Endothelial cell of umbilical vein (primary cell): ENCODE data around the gene SSX2IP. TPM values are rescaled to one million over a fixed set of nuclear protein-coding genes. Genes with fewer than 3 reads are reported as not detected.

Experiments
- BruUV-seq: library from RNA; stranded (reverse); fragments of 400-500 nt; replicated peaks from 2 replicates; lab custom pipeline; 2021; lab: Mats Ljungman, UMichigan
- CTCF ChIA-PET: fragments of 300-600, 350-600 bp; sonication (Branson Sonifier 250); formaldehyde crosslinking; loops from one replicate; lab custom pipeline; 2021; ENCODE audit warnings: antibody characterized with exemption, inconsistent platforms; lab: Charles Lee
- POLR2A ChIA-PET: fragments of 300-600, 350-600 bp; sonication (Branson Sonifier 250); formaldehyde crosslinking; loops from one replicate; lab custom pipeline; 2021; ENCODE audit warnings: antibody characterized with exemption, inconsistent platforms; lab: Charles Lee
- DNase-seq: peaks from one replicate; pipeline ENCODE4 v3.0.0-alpha.2; 2011; ENCODE audit warnings: low read depth, low spot score
- FAIRE-seq: peaks from 2 replicates; lab custom pipeline; 2011; peaks lifted over from hg19 to GRCh38; lab: Jason Lieb, UNC
- H2AFZ ChIP-seq: 2 replicates; pipeline ENCODE4 v1.6.0; 2012; ENCODE audit warnings: low read depth, low read length, control low read depth, inconsistent platforms
- H3K27ac ChIP-seq: 2 replicates; pipeline ENCODE4 v1.5.1; 2011; ENCODE audit warnings: low read depth, mild to moderate bottlenecking, control low read depth, low read length, moderate library complexity; ENCODE audit not compliant: insufficient read depth
- H3K27me3 ChIP-seq, 2 experiments: 2 replicates each; pipeline versions ENCODE4 v1.6.0 to v1.6.1; 2011; ENCODE audit warnings: low read length in 2 of 2, mixed read lengths in 1 of 2; ENCODE audit not compliant: control insufficient read depth in 2 of 2, insufficient read depth in 2 of 2
- H3K36me3 ChIP-seq, 2 experiments: 2 replicates in 1 of 2; 3 replicates in 1 of 2; pipeline ENCODE4 v1.5.1; 2011; ENCODE audit warnings: low read length in 2 of 2, mild to moderate bottlenecking in 1 of 2, moderate library complexity in 1 of 2; ENCODE audit not compliant: control insufficient read depth in 2 of 2, insufficient read depth in 2 of 2; ENCODE audit errors: extremely low read depth in 1 of 2
- H3K4me1 ChIP-seq: 3 replicates; pipeline ENCODE4 v1.5.1; 2011; ENCODE audit warnings: mild to moderate bottlenecking, low read length; ENCODE audit not compliant: control insufficient read depth, insufficient read depth; ENCODE audit errors: extremely low read depth
- H3K4me2 ChIP-seq: 2 replicates; pipeline ENCODE4 v1.6.1; 2011; ENCODE audit warnings: low read length, control low read depth, mixed read lengths; ENCODE audit not compliant: insufficient read depth
- H3K4me3 ChIP-seq, 3 experiments: fragments of 200-600 bp in 1 of 3; sonication (generic), shearing (Covaris generic) in 1 of 3; replicated peaks in 1 of 3; 2 replicates each; pipeline ENCODE4 v1.5.1; 2011 to 2016; ENCODE audit warnings: control low read depth in 3 of 3, low read length in 3 of 3, mild to moderate bottlenecking in 2 of 3, inconsistent platforms in 1 of 3, low read depth in 1 of 3, moderate library complexity in 1 of 3; ENCODE audit not compliant: insufficient read depth in 1 of 3
- H3K79me2 ChIP-seq: 2 replicates; pipeline ENCODE4 v1.6.0; 2012; ENCODE audit warnings: low read length, inconsistent platforms; ENCODE audit not compliant: control insufficient read depth, insufficient read depth
- H3K9ac ChIP-seq: replicated peaks from 2 replicates; pipeline ENCODE3; 2011; ENCODE audit warnings: low read length, control low read depth; ENCODE audit not compliant: insufficient read depth; ENCODE audit errors: extremely low read depth
- H3K9me1 ChIP-seq: replicated peaks from 3 replicates; pipeline ENCODE4 v1.6.0; 2011; ENCODE audit warnings: mild to moderate bottlenecking, low read length; ENCODE audit not compliant: control insufficient read depth, insufficient read depth; ENCODE audit errors: extremely low read depth
- H3K9me3 ChIP-seq: replicated peaks from 2 replicates; pipeline ENCODE4 v1.5.1; 2012; ENCODE audit warnings: low read length, inconsistent platforms; ENCODE audit not compliant: control insufficient read depth, insufficient read depth
- H4K20me1 ChIP-seq: replicated peaks from 2 replicates; pipeline ENCODE3; 2011; ENCODE audit warnings: mild to moderate bottlenecking, low read length; ENCODE audit not compliant: control insufficient read depth, insufficient read depth; ENCODE audit errors: extremely low read depth
- EZH2 ChIP-seq: IDR thresholded peaks from 2 replicates; pipeline ENCODE4 v1.6.1; 2012; ENCODE audit warnings: borderline replicate concordance, low read depth, mild to moderate bottlenecking, moderate library complexity, low read length, inconsistent platforms; ENCODE audit not compliant: severe bottlenecking
- FOS ChIP-seq: IDR thresholded peaks from 2 replicates; pipeline ENCODE4 v1.6.1; 2011; ENCODE audit warnings: mild to moderate bottlenecking, low read length, moderate library complexity, borderline replicate concordance; ENCODE audit not compliant: insufficient read depth
- GATA2 ChIP-seq: IDR thresholded peaks from 2 replicates; pipeline ENCODE4 v1.7.0; 2011; ENCODE audit warnings: low read depth, mild to moderate bottlenecking, moderate library complexity, mixed read lengths, low read length; ENCODE audit not compliant: insufficient read length, insufficient read depth
- JUN ChIP-seq: IDR thresholded peaks from 2 replicates; pipeline ENCODE4 v1.6.1; 2011; ENCODE audit warnings: borderline replicate concordance, low read depth; ENCODE audit not compliant: insufficient read length, insufficient read depth
- MAX ChIP-seq: IDR thresholded peaks from 2 replicates; pipeline ENCODE4 v1.6.1; 2011; ENCODE audit not compliant: insufficient read depth, insufficient read length
- MYC ChIP-seq: IDR thresholded peaks from one replicate; pipeline ENCODE4 v1.6.1; 2011; ENCODE audit warnings: mild to moderate bottlenecking, low read depth, low read length
- POLR2A ChIP-seq: IDR thresholded peaks from 2 replicates; pipeline ENCODE4 v1.6.1; 2012; ENCODE audit warnings: low read depth, mild to moderate bottlenecking, control low read depth, low read length
- POLR2AphosphoS5 ChIP-seq: IDR thresholded peaks from 2 replicates; pipeline ENCODE4 v1.6.1; 2012; ENCODE audit warnings: low read depth, mild to moderate bottlenecking, control low read depth, low read length, moderate library complexity; ENCODE audit not compliant: insufficient read depth
- dilution Hi-C: fragments of 300-500 bp; cut with MboI; formaldehyde crosslinking; loops from one replicate; pipeline ENCODE4 v1.15.0; 2019; ENCODE audit warnings: low sequenced_read_pairs; ENCODE audit not compliant: extremely low pct_ligation_motif_present
- intact Hi-C: fragments of 100-400 bp; cut with micrococcal nuclease; formaldehyde crosslinking; loops from one replicate; pipeline ENCODE4 v1.10.0; 2022
- polyA plus RNA-seq, 4 experiments: library from polyadenylated mRNA; depleted of rRNA in 3 of 4; stranded (reverse) in 3 of 4; unstranded in 1 of 4; fragments of >200 nt; gene quantifications; 2 replicates each; pipeline versions ENCODE4 v1.2.1 to v1.2.3, GENCODE V29; 2011 to 2012; ENCODE audit warnings: missing spikeins in 1 of 4
- total RNA-seq: library from RNA; stranded (reverse); gene quantifications from 2 replicates; pipeline ENCODE4 v1.2.3, GENCODE V29; 2021
- TF ChIP-seq, protein P1 (sequence below), 2 donors: IDR thresholded peaks; 1 replicate in 1 of 2; 2 replicates in 1 of 2; pipeline ENCODE4 v1.5.1; 2011; ENCODE audit warnings: low read length in 2 of 2, mild to moderate bottlenecking in 2 of 2, moderate library complexity in 2 of 2, control low read depth in 1 of 2, inconsistent platforms in 1 of 2, low read depth in 1 of 2; ENCODE audit not compliant: insufficient read depth in 1 of 2; ENCODE audit errors: extremely low read depth in 1 of 2

SSX2IP gene
- total and polyA plus RNA-seq, 2 donors (not counting 3 experiments of a cell fraction or from before 2014, with no cell fraction given), result 0.77 to 8.4 TPM

DNA sequence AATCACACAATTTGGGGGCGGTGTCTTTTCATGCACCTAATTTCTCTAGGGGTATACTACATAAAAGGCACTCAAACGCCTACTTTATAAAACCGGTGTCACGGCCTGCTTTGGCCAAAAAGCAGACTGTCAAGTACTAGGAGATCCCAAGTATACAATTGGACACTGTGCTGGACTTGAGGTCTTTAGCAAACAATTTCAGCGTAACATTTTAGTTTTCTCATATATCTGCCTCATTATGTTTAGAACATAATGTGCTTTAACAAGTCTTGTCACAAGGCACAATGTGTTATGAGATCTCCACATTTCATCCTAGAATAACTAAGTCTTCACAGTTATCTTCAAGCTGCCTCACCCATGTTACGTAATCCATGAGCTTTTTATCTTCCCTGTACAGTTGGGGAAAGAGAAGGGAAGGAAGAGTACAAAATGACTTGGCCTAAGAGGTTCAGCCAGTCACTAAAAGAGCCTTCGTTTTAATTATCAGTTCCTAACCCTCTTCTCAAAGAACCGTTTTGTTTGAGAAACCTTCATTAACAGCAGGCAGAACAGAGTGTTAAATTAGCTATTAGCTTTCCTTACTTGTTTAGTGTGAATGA, 1.7 kb downstream of the SSX2IP start:
- Histone ChIP-seq H4K20me1 (no peaks in the 10 kb centered on the region), H3K79me2 (no peaks in the 10 kb centered on the region), H3K9me3 (no peaks in the 10 kb centered on the region), H3K36me3 (no peaks in the 10 kb centered on the region), H3K27me3 (no peaks in the 10 kb centered on the region), H3K9ac (no peak overlapping the region), H3K4me2 (no peak overlapping the region), H3K9me1 (no peaks in the 10 kb centered on the region), H3K4me3 (no peak overlapping the region), H3K4me1 (peaks cover 9% of the 10 kb centered on the region), H2AFZ (no peak overlapping the region), H3K27ac (no peak overlapping the region)
- BruUV-seq, result TSS peak; percentile 22
- intact Hi-C loops (no loop called here), dilution Hi-C loops (no loop called here)
- FAIRE-seq (no peak), DNase-seq (no peak)
- no peak for TF ChIP-seq FOS
- TF ChIP-seq, protein P1, sequence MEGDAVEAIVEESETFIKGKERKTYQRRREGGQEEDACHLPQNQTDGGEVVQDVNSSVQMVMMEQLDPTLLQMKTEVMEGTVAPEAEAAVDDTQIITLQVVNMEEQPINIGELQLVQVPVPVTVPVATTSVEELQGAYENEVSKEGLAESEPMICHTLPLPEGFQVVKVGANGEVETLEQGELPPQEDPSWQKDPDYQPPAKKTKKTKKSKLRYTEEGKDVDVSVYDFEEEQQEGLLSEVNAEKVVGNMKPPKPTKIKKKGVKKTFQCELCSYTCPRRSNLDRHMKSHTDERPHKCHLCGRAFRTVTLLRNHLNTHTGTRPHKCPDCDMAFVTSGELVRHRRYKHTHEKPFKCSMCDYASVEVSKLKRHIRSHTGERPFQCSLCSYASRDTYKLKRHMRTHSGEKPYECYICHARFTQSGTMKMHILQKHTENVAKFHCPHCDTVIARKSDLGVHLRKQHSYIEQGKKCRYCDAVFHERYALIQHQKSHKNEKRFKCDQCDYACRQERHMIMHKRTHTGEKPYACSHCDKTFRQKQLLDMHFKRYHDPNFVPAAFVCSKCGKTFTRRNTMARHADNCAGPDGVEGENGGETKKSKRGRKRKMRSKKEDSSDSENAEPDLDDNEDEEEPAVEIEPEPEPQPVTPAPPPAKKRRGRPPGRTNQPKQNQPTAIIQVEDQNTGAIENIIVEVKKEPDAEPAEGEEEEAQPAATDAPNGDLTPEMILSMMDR (IDR thresholded peaks at IDR 0.05; ENCODE audit: extremely low read depth in 1 of 2, insufficient read depth in 1 of 2, low read depth in 1 of 2, low read length in 2 of 2), result no peak
- no peak for TF ChIP-seq MAX
- TF ChIP-seq JUN, result no peak
- no peak for TF ChIP-seq EZH2
- no peak for TF ChIP-seq GATA2
- no peak for TF ChIP-seq POLR2A
- TF ChIP-seq MYC, result no peak
- no peak for TF ChIP-seq POLR2AphosphoS5
- ChIA-PET CTCF (interaction anchor here (1.3 to 1.8 kb wide), 2 partner anchors 36 to 246 kb away, joined by 4 to 13 read pairs; no protein-coding TSS in a partner anchor), POLR2A (no interaction called here)
